Osteoblast (primary cell): ENCODE data around the gene CHKA. TPM values are rescaled to one million over a fixed set of nuclear protein-coding genes. Genes with fewer than 3 reads are reported as not detected.

ENCODE experiments used
- DNase-seq: peaks from one replicate; pipeline ENCODE4 v3.0.0; 2011; ENCODE audit warnings: low spot score, mixed read lengths; ENCODE audit not compliant: insufficient read length; ENCODE audit errors: missing footprints
- H2AFZ ChIP-seq: 2 replicates; pipeline ENCODE4 v1.6.0; 2011; ENCODE audit warnings: mild to moderate bottlenecking, low read length
- H3K27ac ChIP-seq: 2 replicates; pipeline ENCODE4 v1.5.1; 2011; ENCODE audit warnings: mild to moderate bottlenecking, low read depth, low read length, moderate library complexity
- H3K27me3 ChIP-seq: 2 replicates; pipeline ENCODE4 v1.6.0; 2012; ENCODE audit warnings: mild to moderate bottlenecking, control low read depth, inconsistent platforms, low read length, moderate library complexity; ENCODE audit not compliant: insufficient read depth
- H3K36me3 ChIP-seq: 2 replicates; pipeline ENCODE4 v1.5.1; 2011; ENCODE audit warnings: mild to moderate bottlenecking, low read length, control low read depth, moderate library complexity; ENCODE audit not compliant: insufficient read depth
- H3K4me1 ChIP-seq: 2 replicates; pipeline ENCODE4 v1.5.1; 2011; ENCODE audit warnings: mild to moderate bottlenecking, low read length, control low read depth, moderate library complexity; ENCODE audit not compliant: insufficient read depth
- H3K4me2 ChIP-seq: 2 replicates; pipeline ENCODE4 v1.6.0; 2011; ENCODE audit warnings: mild to moderate bottlenecking, low read length; ENCODE audit not compliant: insufficient read depth
- H3K4me3 ChIP-seq: fragments of 200-600 bp; sonication (generic); 3 replicates; pipeline ENCODE4 v1.5.1; 2012; ENCODE audit warnings: mild to moderate bottlenecking, low read length, inconsistent platforms; ENCODE audit not compliant: insufficient read depth
- H3K79me2 ChIP-seq: 2 replicates; pipeline ENCODE4 v1.6.0; 2012; ENCODE audit warnings: mild to moderate bottlenecking, low read length, control low read depth, inconsistent platforms; ENCODE audit not compliant: insufficient read depth
- H3K9me3 ChIP-seq: 2 replicates; pipeline ENCODE4 v1.5.1; 2011; ENCODE audit warnings: low read depth, low read length, control low read depth
- H4K20me1 ChIP-seq: 2 replicates; pipeline ENCODE4 v1.6.0; 2012; ENCODE audit warnings: mild to moderate bottlenecking, low read length, control low read depth; ENCODE audit not compliant: insufficient read depth
- total RNA-seq: library from RNA; depleted of rRNA; stranded (reverse); fragments of >200 nt; gene quantifications from 2 replicates; pipeline ENCODE4 v1.2.3, GENCODE V29; 2012
- TF ChIP-seq, protein P1 (sequence below): IDR thresholded peaks from 2 replicates; pipeline ENCODE4 v1.5.1; 2011; ENCODE audit warnings: mild to moderate bottlenecking, low read depth, low read length, moderate library complexity; ENCODE audit errors: extremely low read depth

The CHKA gene
- total RNA-seq, 1 donor = 29.0 TPM

GRCh38 chr11:68120273-68121066 lies 718 bp downstream of the CHKA start:
- Histone ChIP-seq H3K79me2 (peaks cover 44% of the 10 kb centered on the region), H3K4me1 (peaks cover 32% of the 10 kb centered on the region), H4K20me1 (peaks cover 10% of the 10 kb centered on the region), H3K36me3 (no peaks in the 10 kb centered on the region), H3K27ac (peak overlapping the region; percentile 51), H3K9me3 (no peaks in the 10 kb centered on the region), H3K27me3 (no peaks in the 10 kb centered on the region), H3K4me2 (peak overlapping the region; percentile 70), H2AFZ (peak overlapping the region; percentile 1), H3K4me3 (peak overlapping the region; percentile 68)
- TF ChIP-seq, protein P1, sequence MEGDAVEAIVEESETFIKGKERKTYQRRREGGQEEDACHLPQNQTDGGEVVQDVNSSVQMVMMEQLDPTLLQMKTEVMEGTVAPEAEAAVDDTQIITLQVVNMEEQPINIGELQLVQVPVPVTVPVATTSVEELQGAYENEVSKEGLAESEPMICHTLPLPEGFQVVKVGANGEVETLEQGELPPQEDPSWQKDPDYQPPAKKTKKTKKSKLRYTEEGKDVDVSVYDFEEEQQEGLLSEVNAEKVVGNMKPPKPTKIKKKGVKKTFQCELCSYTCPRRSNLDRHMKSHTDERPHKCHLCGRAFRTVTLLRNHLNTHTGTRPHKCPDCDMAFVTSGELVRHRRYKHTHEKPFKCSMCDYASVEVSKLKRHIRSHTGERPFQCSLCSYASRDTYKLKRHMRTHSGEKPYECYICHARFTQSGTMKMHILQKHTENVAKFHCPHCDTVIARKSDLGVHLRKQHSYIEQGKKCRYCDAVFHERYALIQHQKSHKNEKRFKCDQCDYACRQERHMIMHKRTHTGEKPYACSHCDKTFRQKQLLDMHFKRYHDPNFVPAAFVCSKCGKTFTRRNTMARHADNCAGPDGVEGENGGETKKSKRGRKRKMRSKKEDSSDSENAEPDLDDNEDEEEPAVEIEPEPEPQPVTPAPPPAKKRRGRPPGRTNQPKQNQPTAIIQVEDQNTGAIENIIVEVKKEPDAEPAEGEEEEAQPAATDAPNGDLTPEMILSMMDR = no peak
- peak; percentile 90 for DNase-seq

- Histone ChIP-seq H3K79me2 (peaks cover 55% of the 10 kb centered on the region), H3K27me3 (no peaks in the 10 kb centered on the region), H3K27ac (peak overlapping the region; percentile 4), H2AFZ (peak overlapping the region; percentile 30), H4K20me1 (peaks cover 10% of the 10 kb centered on the region), H3K9me3 (no peaks in the 10 kb centered on the region), H3K4me1 (peaks cover 35% of the 10 kb centered on the region), H3K4me2 (peak overlapping the region; percentile 43), H3K4me3 (no peak overlapping the region), H3K36me3 (no peaks in the 10 kb centered on the region)
- TF ChIP-seq, protein P1 = no peak
- peak; percentile 42 for DNase-seq
These were observed 2.3 kb downstream of the CHKA start for GRCh38 chr11:68118706-68119448.

GRCh38 chr11:68117853-68118470 lies 3.2 kb downstream of the CHKA start:
- peak; percentile 64 for DNase-seq
- no peak overlapping the region for H2AFZ ChIP-seq
- H3K27ac ChIP-seq = no peak overlapping the region
- no peaks in the 10 kb centered on the region for H3K9me3 ChIP-seq
- H3K4me2 ChIP-seq = peak overlapping the region; percentile 43
- H4K20me1 ChIP-seq = peaks cover 10% of the 10 kb centered on the region
- no peaks in the 10 kb centered on the region for H3K27me3 ChIP-seq
- H3K4me1 ChIP-seq = peaks cover 37% of the 10 kb centered on the region
- H3K4me3 ChIP-seq = no peak overlapping the region
- H3K79me2 ChIP-seq = peaks cover 55% of the 10 kb centered on the region
- H3K36me3 ChIP-seq = no peaks in the 10 kb centered on the region
- TF ChIP-seq, protein P1 = no peak
